Measurements from ENCODE around the gene RNH1. TPM values are rescaled to one million over a fixed set of nuclear protein-coding genes. Genes with fewer than 3 reads are reported as not detected.

Gene RNH1
- total and polyA plus RNA-seq, 10 of the 15 experiments (the other 5 are each of a cell fraction or from before 2014, with no cell fraction given), result 2.3 to 162 (median 72.1) TPM

DNA sequence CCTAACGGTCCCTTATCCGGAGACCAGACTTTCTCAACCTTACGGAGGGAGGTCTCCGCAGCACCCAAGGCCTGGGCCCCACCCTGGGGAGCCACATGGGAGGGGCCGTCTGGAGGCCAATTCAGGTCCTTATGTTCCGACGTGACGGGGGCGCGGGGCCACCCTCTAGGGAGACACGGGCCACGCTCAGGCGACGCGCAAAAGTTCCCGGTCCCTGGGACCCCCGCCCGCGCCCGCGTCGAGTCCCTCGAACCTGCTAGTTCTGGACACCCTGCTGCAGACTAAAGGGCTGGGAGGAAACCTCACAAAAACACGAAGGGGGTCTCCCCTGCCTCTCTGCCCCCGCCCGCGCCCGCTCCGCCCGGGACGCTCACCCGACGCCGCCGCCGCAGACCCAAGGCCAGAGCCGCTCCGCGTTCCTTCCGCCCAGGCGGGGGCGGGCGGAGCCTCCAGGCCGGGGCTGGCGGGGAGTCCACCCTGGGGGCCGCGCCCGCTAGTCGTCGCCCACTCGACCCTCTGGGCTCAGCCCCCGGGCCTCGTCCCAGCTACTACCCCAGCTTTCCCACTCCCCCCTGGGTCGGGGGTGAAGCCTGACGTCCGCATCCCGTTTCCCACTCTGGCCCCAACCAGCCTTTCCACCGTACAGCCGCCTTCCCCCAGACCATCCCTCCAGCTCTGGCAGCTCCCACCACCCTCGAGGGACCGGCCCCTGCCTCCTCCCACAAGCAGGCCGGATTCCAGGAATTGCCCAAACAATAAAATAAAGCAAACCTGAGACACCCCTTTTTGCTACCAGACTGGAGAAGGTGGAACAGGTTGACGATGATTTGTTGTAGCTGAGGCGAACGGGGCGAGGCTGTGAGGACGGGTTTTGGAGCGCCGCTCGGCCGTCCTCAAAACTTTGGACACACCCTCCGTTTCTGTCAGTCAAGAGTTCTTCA, 2.7 kb downstream of the RNH1 start:
- RAD21 ChIA-PET (ENCODE audit: unreplicated experiment), result interaction anchor here (0.6 kb wide), 1 partner anchor 99 kb away, joined by 6 read pairs; no protein-coding TSS in a partner anchor
- peak; percentile 37 for ATAC-seq
- Histone ChIP-seq H3K4me1 (ENCODE audit: control insufficient read depth, insufficient read depth, low read length) (peaks cover 23% of the 10 kb centered on the region), H2AFZ (ENCODE audit: control insufficient read depth, low read depth, low read length) (peak overlapping the region; percentile 34; the same call in 1 of the 2 replicates), H3K27ac (ENCODE audit: control insufficient read depth, insufficient read depth) (peak overlapping the region; percentile 83), H3K79me2 (ENCODE audit: control insufficient read depth, insufficient read depth, low read length) (peaks cover 43% of the 10 kb centered on the region), H3K4me3 (peak overlapping the region; percentile 89), H3K4me2 (ENCODE audit: control insufficient read depth, insufficient read depth) (peak overlapping the region; percentile 99), H3K36me3 (ENCODE audit: control insufficient read depth in 2 of 2, insufficient read depth in 2 of 2, low read length in 1 of 2) (peaks cover 9 to 21% of the 10 kb centered on the region in 2 experiments), H3K9ac (ENCODE audit: control insufficient read depth, insufficient read depth, low read length) (peak overlapping the region; percentile 76), H3K9me3 (replicated peaks; ENCODE audit: control insufficient read depth, insufficient read depth, low read length) (no peaks in the 10 kb centered on the region; the same call in 2 of the 3 replicates), H3K27me3 (replicated peaks in 1 of 2; ENCODE audit: control insufficient read depth in 2 of 2, insufficient read depth in 2 of 2, low read length in 1 of 2) (no peaks in the 10 kb centered on the region), H4K20me1 (ENCODE audit: control insufficient read depth, insufficient read depth) (no peaks in the 10 kb centered on the region)
- CTCF ChIA-PET, result interaction anchor here (1.2 to 2.3 kb wide), 3 partner anchors 15 to 55 kb away, joined by 3 to 11 read pairs (median 3); partner anchors contain the start of gene PTDSS2
- DNase-seq (ENCODE audit: low read depth, low spot score), result no peak
- SMC1A ChIA-PET (ENCODE audit: uncharacterized antibody, unreplicated experiment), result interaction anchor here (1.3 to 2.8 kb wide), 3 partner anchors 49 to 254 kb away, joined by 3 to 12 read pairs (median 4); partner anchors contain the start of gene PTDSS2
- FAIRE-seq, result no peak
- WGBS (ENCODE audit: insufficient coverage, insufficient replicate concordance, low lambda C conversion rate, missing lambda C conversion rate), result 15% methylated on average over 59 of the region's 72 CpGs
- no TSS peak for BruUV-seq (replicated peaks)
- POLR2A ChIA-PET, result interaction anchor here (0.6 to 2.1 kb wide), 2 partner anchors 54 to 175 kb away, joined by 3 to 7 read pairs; partner anchors contain the start of gene PTDSS2
- intact Hi-C loops (cut with micrococcal nuclease; ENCODE audit: unreplicated experiment) (no loop called here), in situ Hi-C loops (cut with MboI) (loop anchor here (5.0 kb wide), 1 partner anchor 52 kb away; the partner anchor contains the start of gene PTDSS2)
- TF ChIP-seq BCL11A (IDR thresholded peaks at IDR 0.05; ENCODE audit: low read depth, low read length) (0 out of 2 replicates have a peak, but pooled peaks have one; percentile 1), TBL1XR1 (IDR thresholded peaks at IDR 0.05; ENCODE audit: low read depth, low read length) (no peak), SMARCA5 (IDR thresholded peaks at IDR 0.05) (0 out of 2 replicates have a peak, but pooled peaks have one; percentile 37), TARDBP (IDR thresholded peaks at IDR 0.05; ENCODE audit: borderline replicate concordance) (no peak), MYC (IDR thresholded peaks at IDR 0.05; ENCODE audit: insufficient read depth, insufficient read length, insufficient replicate concordance, low read length, severe bottlenecking) (no peak), FOXK2 (IDR thresholded peaks at IDR 0.05) (no peak), GATAD2B (conservative IDR thresholded peaks at IDR 0.05; ENCODE audit: low read depth) (peak; percentile 87; the same call in 1 of the 2 replicates), LARP7 (IDR thresholded peaks at IDR 0.05) (peak; percentile 68; the same call in 1 of the 2 replicates), BHLHE40 (IDR thresholded peaks at IDR 0.05; ENCODE audit: borderline replicate concordance in 1 of 2, low read depth in 2 of 2, low read length in 1 of 2) (peak in 1 of 2 experiments; percentile 84; a peak in 1 of 4 replicates), CREB1 (IDR thresholded peaks at IDR 0.05; ENCODE audit: low read depth) (no peak), CBX3 (IDR thresholded peaks at IDR 0.05; ENCODE audit: borderline replicate concordance, low read depth) (no peak), NBN (IDR thresholded peaks at IDR 0.05) (no peak), JUNB (IDR thresholded peaks at IDR 0.05) (no peak), IKZF1 (conservative IDR thresholded peaks at IDR 0.05) (peak; percentile 67), JUND (IDR thresholded peaks at IDR 0.05; ENCODE audit: low read depth, low read length) (no peak)
- TF ChIP-seq, protein P1, sequence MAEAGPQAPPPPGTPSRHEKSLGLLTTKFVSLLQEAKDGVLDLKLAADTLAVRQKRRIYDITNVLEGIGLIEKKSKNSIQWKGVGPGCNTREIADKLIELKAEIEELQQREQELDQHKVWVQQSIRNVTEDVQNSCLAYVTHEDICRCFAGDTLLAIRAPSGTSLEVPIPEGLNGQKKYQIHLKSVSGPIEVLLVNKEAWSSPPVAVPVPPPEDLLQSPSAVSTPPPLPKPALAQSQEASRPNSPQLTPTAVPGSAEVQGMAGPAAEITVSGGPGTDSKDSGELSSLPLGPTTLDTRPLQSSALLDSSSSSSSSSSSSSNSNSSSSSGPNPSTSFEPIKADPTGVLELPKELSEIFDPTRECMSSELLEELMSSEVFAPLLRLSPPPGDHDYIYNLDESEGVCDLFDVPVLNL (IDR thresholded peaks at IDR 0.05; ENCODE audit: low read depth, low read length), result no peak
- TF ChIP-seq, protein P2, sequence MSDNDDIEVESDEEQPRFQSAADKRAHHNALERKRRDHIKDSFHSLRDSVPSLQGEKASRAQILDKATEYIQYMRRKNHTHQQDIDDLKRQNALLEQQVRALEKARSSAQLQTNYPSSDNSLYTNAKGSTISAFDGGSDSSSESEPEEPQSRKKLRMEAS (IDR thresholded peaks at IDR 0.05; ENCODE audit: low read depth, low read length), result no peak
- TF ChIP-seq, protein P3, sequence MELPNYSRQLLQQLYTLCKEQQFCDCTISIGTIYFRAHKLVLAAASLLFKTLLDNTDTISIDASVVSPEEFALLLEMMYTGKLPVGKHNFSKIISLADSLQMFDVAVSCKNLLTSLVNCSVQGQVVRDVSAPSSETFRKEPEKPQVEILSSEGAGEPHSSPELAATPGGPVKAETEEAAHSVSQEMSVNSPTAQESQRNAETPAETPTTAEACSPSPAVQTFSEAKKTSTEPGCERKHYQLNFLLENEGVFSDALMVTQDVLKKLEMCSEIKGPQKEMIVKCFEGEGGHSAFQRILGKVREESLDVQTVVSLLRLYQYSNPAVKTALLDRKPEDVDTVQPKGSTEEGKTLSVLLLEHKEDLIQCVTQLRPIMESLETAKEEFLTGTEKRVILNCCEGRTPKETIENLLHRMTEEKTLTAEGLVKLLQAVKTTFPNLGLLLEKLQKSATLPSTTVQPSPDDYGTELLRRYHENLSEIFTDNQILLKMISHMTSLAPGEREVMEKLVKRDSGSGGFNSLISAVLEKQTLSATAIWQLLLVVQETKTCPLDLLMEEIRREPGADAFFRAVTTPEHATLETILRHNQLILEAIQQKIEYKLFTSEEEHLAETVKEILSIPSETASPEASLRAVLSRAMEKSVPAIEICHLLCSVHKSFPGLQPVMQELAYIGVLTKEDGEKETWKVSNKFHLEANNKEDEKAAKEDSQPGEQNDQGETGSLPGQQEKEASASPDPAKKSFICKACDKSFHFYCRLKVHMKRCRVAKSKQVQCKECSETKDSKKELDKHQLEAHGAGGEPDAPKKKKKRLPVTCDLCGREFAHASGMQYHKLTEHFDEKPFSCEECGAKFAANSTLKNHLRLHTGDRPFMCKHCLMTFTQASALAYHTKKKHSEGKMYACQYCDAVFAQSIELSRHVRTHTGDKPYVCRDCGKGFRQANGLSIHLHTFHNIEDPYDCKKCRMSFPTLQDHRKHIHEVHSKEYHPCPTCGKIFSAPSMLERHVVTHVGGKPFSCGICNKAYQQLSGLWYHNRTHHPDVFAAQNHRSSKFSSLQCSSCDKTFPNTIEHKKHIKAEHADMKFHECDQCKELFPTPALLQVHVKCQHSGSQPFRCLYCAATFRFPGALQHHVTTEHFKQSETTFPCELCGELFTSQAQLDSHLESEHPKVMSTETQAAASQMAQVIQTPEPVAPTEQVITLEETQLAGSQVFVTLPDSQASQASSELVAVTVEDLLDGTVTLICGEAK (IDR thresholded peaks at IDR 0.05; ENCODE audit: borderline replicate concordance), result peak; percentile 39; the same call in 1 of the 2 replicates
